SHP77 (cell line): Measurements from ENCODE around the gene CHD9.
"Not testable (repeated sequence)": the region's sequence is repeated elsewhere in the genome, so short reads cannot be mapped to it uniquely, and the experiment has no call there.

Source experiments
- DNase-seq, 2 experiments: peaks; one replicate each; lab custom pipeline; 2025; lab: John Stamatoyannopoulos, UW

The CHD9 gene

DNA sequence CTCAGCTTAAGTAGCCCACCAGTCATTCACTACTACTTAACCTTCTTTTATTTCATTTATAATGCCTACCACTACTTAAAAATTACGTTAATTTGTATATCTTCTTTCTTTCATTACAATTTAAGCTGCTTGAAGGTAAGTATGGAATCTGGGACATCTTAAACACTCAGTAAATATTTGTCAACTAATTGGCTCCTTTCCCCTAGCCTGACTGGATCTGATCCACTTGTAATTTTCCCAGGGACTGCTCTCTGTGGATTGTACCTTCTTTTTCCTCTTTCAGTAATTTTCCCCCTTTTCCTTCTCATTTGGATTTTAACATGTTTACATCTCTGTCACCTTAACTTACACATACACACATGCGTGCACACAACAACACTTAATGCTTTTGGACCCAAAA lies 227.1 kb downstream of the CHD9 start:
- no peak for DNase-seq

DNA sequence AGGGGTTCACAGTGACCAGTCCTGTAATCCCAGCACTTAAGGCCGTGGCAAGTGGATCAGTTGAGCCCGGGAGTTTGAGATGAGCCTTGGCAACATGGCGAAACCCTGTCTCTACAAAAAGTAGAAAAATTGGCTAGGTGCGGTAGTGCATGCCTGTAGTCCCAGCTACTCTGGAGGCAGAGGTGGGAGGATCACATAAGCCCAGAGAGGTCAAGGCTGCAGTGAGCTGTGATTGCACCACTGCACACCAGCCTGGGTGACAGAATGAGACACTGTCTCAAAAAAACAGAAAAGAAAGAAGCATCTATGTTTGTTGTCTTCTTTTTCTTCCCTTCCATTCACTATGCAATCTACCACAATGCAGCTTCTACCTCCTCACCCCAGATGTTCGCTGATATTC lies 227.5 kb downstream of the CHD9 start:
- DNase-seq: no peak

DNA sequence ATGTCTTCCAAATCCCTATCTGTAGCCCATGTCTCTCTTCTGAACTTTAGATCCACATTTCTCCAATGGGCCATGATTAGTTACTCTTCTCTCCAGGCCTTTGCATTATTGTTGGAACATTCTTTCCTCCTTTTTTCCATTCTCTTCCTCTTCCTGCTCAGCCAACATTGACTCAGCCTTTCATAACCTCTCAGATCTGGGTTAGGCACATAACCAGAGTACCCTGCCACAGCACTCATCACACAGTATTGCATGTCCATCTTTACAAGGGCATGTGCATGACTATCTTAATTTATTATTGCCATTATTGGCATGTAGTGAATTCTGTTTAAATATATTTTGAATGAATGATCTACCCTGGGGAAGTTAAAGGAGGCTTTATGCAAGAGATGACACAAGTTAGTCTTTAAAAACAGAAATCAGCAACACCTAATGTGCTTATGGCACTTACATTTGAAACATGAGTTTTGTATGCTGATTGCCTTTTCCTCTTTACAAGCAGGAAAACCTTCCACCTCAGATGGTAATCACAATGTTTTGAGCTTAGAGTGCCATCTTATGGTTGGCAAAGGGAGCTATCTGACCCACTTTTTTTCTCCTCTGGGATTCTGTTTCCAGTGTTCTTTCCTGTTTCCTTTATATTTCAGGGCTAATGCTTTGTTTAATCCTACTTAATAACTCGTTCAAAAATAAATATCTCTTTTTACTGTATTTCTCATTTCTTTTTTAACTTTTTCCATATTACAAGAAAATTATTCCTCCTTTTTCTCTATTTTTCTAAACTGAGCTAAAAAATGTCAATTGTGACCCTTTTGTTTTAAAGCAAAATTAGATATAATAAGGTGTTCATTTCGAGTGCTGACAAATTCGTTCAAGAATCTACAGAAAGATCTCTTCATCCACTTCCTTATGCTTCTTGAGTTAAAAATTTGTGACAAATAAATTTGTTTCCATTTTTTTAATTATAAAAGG lies 228.5 kb downstream of the CHD9 start:
- peak; percentile 15 to 35 for DNase-seq

DNA sequence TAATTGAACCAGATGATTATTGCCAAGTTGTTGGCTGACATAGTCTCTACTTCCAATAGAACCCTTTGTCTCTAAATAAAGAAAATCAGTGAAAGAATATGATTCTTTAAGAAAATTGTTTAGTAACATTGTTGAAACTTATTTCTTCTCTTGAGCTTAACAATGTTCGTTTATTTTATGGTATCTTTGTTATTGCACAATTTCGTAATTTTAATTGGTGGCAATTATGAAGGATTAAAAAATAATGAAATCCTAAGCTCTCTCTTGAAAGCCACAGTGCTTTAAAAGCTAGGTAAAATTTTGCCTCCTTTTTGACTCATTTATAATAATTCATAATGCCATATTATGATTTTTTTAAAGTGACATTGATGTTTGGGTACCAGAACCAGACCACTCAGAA lies 230.4 kb downstream of the CHD9 start:
- DNase-seq: no peak

- DNase-seq: no peak
Observed at GRCh38 chr16:53290520-53290919, 235.7 kb downstream of the CHD9 start.

- no peak for DNase-seq
Observed at GRCh38 chr16:53291757-53292392, 237.1 kb downstream of the CHD9 start.

DNA sequence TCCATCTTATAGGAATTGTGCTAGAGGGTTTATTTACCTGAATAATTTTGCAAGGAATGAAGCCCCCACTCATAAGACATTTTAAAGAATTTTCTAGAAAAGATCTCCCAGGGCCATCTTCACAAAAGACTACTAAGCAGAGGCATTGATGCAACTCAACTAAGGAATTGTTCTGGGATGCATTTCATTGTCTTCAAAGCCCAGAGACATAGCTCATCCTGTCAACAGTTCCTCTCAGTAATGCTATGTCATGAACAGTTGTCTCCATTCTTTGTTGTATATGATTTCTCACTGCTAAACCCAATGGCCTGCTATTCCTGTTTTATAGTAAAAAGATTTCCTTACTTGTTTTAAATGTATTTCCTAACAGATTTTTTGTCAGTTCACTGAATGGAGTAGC lies 242.7 kb downstream of the CHD9 start:
- no peak for DNase-seq

- DNase-seq: no peak
Observed at GRCh38 chr16:53304334-53304733, 249.5 kb downstream of the CHD9 start.

- no peak for DNase-seq
Observed at GRCh38 chr16:53305743-53306142, 251.0 kb downstream of the CHD9 start.

DNA sequence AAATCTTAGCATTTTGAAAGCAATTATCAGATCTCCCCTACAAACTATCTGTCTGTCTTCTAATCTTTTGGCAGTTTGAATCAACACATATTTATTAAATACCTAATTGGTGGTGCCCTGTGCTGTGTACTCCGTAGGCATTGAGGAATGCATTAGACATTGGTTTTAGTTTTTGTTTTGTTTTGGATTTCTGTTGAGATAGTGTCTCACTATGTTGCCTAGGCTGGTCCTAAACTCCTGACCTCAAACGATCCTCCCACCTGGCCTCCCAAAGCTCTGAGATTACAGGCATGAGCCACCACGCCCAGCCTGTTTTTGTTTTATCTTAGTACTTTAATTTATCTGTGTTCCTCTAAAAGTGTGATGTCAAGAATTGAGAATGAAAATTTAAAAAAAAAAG lies 254.7 kb downstream of the CHD9 start:
- DNase-seq: no peak

- DNase-seq: no peak
Observed at GRCh38 chr16:53320992-53321391, 266.2 kb downstream of the CHD9 start.

DNA sequence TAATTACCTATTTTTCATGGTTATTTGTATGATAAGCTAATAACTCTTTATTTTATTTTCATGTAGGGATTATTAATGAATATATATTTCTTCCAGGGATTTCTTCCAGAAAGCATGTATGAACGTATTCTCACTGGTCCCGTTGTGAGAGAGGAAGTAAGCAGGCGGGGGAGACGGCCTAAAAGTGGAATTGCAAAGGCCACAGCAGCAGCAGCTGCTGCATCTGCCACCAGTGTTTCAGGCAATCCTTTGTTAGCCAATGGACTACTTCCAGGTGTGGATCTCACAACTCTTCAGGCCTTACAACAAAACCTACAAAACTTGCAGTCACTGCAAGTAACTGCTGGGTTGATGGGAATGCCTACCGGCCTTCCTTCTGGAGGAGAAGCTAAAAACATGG lies 269.1 kb downstream of the CHD9 start:
- DNase-seq: no peak

GRCh38 chr16:53330991-53331390 lies 276.2 kb downstream of the CHD9 start:
- not testable (repeated sequence) for DNase-seq

DNA sequence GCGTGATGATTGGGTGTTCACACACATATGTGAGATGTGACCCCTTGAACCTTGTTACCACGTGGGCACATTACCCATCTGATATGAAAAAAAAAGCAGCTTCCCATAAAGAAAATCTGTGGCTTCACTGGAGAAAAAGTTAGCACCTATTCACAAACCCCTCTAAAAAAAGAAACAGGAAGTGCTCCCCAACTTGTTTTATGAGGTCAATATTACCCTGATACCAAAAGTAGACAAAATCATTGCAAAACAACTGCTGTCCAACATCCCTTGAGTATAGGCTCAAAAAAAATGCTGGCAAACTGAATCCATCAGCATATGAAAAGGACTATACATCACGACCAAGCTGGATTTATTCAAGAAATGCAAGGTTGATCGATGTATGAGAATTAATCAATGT lies 279.8 kb downstream of the CHD9 start:
- DNase-seq: no peak

GRCh38 chr16:53337294-53337693 lies 282.5 kb downstream of the CHD9 start:
- DNase-seq: no peak

DNA sequence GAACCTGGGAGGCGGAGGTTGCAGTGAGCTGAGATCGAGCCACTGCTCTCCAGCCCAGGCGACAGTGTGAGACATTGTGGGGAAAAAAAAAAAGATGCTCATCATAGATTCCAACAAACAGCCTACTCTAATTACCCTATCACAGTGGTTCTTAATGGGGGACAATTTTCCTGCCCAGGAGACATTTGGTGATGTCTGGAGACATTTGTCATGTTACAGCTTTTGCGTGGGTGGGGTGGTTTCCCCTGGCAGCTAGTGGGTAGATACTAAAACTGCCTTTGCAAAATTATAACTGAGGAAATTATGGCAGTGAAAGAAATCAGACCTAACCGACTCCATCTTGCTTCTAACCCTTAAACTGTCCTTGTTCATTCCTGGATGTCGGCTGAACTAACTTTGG lies 287.0 kb downstream of the CHD9 start:
- DNase-seq: no peak

DNA sequence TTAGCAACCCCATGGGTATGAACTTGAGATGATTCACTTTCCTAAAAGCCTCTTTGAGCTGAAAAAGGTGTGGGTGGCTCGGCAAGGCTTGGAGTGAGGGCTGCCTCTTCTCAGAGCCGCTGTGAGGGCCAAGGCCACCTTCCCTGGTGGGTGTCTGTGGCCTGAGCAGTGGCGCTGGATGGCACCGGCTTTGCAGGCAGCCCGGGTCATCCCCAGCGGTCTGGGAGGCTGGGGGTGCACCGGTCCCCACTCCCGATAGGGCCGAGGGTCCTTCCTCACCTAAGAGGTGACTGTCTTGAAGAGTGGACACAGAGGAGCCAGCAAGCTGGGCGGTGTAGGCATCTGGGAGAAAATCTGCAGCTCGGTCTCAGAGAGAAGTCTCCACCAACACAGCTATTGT lies 300.3 kb downstream of the CHD9 start:
- DNase-seq: no peak

- DNase-seq: no peak
Observed at GRCh38 chr16:53356478-53357207, 301.9 kb downstream of the CHD9 start.

DNA sequence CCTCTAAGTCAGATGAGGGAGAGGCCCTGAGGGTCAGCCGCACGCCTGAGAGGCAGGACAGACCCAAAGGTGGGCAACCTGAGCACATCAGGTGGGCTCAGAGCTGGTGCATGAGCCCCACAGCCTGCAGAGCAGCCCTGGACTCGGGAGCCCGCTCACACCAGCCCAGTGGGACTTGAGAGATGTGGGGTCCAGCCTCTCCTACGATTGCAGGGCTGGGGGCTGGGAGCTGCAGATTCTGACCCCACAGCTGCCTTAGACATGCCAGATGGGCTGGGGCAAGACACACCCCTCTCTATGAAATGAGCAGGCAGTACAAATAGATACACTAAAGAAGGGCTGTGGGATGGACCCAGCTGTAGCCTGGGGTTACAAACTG lies 302.4 kb downstream of the CHD9 start:
- DNase-seq: no peak

- DNase-seq: no peak
Observed at GRCh38 chr16:53357955-53358354, 303.2 kb downstream of the CHD9 start.

GRCh38 chr16:53358884-53359283 lies 304.1 kb downstream of the CHD9 start:
- DNase-seq: no peak

- DNase-seq: no peak
Observed at GRCh38 chr16:53369921-53370320, 315.1 kb downstream of the CHD9 start.

DNA sequence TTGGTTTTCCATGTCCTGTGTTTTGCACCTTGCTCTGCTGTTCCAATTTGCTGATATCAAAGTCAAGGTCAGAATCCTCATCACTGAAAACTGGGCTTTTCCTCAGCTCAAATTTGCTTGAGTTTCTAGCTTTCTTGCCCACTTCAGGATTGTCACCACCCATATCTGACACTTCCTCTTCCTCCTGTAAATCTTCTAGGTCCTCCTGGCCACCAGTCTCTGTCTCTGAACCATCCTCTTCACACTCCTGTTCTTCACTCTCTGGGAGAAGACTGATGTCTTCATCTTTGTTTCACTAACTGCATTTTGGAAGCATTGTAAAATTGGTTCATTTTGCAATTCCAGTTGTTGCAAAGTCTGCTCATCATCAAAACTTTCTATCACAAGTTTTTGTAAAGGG lies 316.0 kb downstream of the CHD9 start:
- DNase-seq: no peak
